ENCODE results near the gene KCNJ1.

The KCNJ1 gene

DNA sequence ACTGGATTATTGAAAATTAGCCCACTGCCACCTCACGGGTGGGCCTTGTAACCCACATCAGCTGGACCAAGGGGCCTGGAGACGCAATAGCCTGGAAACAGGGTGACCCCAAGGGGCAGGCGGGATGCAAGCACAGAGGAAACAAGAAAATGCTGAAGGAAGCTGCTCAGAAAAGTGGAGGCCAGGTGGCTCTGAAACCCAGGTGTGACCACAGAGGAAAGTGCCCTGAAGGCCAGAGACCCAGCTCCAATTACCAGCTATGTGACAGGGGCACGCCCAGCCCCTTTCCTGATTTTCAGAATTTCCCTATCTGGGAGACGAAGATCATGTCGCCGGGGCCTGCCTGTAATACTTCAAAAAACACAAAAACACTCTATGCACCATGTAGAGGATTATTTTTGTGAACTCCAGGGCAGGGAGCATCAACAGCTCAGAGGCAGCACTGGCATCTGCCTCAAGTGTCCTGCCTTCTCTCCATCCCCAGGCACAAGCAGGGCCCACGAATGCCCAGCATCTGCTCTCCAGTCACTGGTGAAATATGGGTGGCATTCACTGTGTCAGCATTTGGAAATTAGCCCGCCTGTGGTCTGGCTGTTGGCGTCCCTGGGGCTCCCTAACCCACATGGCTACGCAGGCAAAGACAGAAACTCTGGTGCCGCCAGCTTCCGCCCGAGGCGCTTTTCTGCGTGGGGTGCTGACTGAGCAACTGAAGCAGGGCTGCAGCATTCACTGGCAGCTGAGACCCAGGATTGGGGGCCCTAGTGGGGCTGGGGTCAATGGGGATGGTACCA, 6.3 kb downstream of the KCNJ1 start:
- no peak overlapping the region for H3K27ac ChIP-seq (ENCODE audit: low read length)
- peaks cover 16% of the 10 kb centered on the region for H3K27me3 ChIP-seq (ENCODE audit: low read depth, low read length)
- TF ChIP-seq, protein P1, sequence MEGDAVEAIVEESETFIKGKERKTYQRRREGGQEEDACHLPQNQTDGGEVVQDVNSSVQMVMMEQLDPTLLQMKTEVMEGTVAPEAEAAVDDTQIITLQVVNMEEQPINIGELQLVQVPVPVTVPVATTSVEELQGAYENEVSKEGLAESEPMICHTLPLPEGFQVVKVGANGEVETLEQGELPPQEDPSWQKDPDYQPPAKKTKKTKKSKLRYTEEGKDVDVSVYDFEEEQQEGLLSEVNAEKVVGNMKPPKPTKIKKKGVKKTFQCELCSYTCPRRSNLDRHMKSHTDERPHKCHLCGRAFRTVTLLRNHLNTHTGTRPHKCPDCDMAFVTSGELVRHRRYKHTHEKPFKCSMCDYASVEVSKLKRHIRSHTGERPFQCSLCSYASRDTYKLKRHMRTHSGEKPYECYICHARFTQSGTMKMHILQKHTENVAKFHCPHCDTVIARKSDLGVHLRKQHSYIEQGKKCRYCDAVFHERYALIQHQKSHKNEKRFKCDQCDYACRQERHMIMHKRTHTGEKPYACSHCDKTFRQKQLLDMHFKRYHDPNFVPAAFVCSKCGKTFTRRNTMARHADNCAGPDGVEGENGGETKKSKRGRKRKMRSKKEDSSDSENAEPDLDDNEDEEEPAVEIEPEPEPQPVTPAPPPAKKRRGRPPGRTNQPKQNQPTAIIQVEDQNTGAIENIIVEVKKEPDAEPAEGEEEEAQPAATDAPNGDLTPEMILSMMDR (IDR thresholded peaks at IDR 0.05; ENCODE audit: low read depth, low read length): no peak
- TF ChIP-seq EZH2phosphoT487 (IDR thresholded peaks at IDR 0.05; ENCODE audit: low read depth): no peak
- H3K4me2 ChIP-seq (ENCODE audit: low read length): no peak overlapping the region
- no peaks in the 10 kb centered on the region for H4K20me1 ChIP-seq (ENCODE audit: insufficient read depth, low read length)
- H3K4me3 ChIP-seq (ENCODE audit: low read length): no peak overlapping the region
- no peaks in the 10 kb centered on the region for H3K79me2 ChIP-seq (ENCODE audit: low read length)
- H2AFZ ChIP-seq (ENCODE audit: low read depth, low read length): no peak overlapping the region
- no peaks in the 10 kb centered on the region for H3K36me3 ChIP-seq (replicated peaks; ENCODE audit: low read depth, low read length)
- no peaks in the 10 kb centered on the region for H3K9me3 ChIP-seq (ENCODE audit: insufficient read depth, low read length)
- H3K4me1 ChIP-seq (ENCODE audit: low read length): peaks cover 3% of the 10 kb centered on the region; the same call in 1 of the 2 replicates
- no peak overlapping the region for H3K9ac ChIP-seq (ENCODE audit: low read length)

GRCh38 chr11:128859563-128860441, 7.3 kb downstream of the KCNJ1 start:
- TF ChIP-seq EZH2phosphoT487 (IDR thresholded peaks at IDR 0.05; ENCODE audit: low read depth): no peak
- TF ChIP-seq, protein P1 (IDR thresholded peaks at IDR 0.05; ENCODE audit: low read depth, low read length): peak; percentile 93
- Histone ChIP-seq H2AFZ (ENCODE audit: low read depth, low read length) (peak overlapping the region; percentile 73), H3K4me1 (ENCODE audit: low read length) (peaks cover 3% of the 10 kb centered on the region; the same call in 1 of the 2 replicates), H3K4me3 (ENCODE audit: low read length) (peak overlapping the region; percentile 34), H3K27ac (ENCODE audit: low read length) (no peak overlapping the region), H3K9me3 (ENCODE audit: insufficient read depth, low read length) (no peaks in the 10 kb centered on the region), H3K36me3 (replicated peaks; ENCODE audit: low read depth, low read length) (no peaks in the 10 kb centered on the region), H3K4me2 (ENCODE audit: low read length) (peak overlapping the region; percentile 61), H4K20me1 (ENCODE audit: insufficient read depth, low read length) (no peaks in the 10 kb centered on the region), H3K27me3 (ENCODE audit: low read depth, low read length) (peaks cover 16% of the 10 kb centered on the region), H3K79me2 (ENCODE audit: low read length) (no peaks in the 10 kb centered on the region), H3K9ac (ENCODE audit: low read length) (peak overlapping the region; percentile 22; the same call in 1 of the 2 replicates)

DNA sequence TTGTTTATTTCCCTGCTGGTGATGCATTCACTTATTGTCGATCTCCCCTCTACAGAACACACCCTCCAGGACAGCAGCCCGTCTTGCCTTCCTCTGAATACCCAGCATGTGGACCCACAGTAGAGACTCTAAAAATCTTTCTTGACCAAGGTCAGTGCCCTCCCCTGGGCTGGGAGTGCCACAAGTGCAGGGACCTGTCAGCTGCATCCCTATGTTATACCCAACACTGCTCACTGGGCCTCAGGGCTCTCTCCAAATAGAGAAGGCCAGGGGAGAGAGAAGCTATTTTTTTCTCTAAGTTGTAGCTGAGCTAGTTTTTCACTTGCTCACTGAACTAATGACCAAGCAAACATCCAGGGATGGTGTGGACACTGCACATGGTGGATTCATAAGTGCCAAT, 9.8 kb downstream of the KCNJ1 start:
- no peaks in the 10 kb centered on the region for H3K9me3 ChIP-seq (ENCODE audit: insufficient read depth, low read length)
- H3K79me2 ChIP-seq (ENCODE audit: low read length): no peaks in the 10 kb centered on the region
- H3K27ac ChIP-seq (ENCODE audit: low read length): no peak overlapping the region
- H3K4me1 ChIP-seq (ENCODE audit: low read length): peaks cover 3% of the 10 kb centered on the region; the same call in 1 of the 2 replicates
- H2AFZ ChIP-seq (ENCODE audit: low read depth, low read length): no peak overlapping the region
- no peak overlapping the region for H3K4me3 ChIP-seq (ENCODE audit: low read length)
- no peaks in the 10 kb centered on the region for H3K36me3 ChIP-seq (replicated peaks; ENCODE audit: low read depth, low read length)
- H4K20me1 ChIP-seq (ENCODE audit: insufficient read depth, low read length): no peaks in the 10 kb centered on the region
- TF ChIP-seq, protein P1 (IDR thresholded peaks at IDR 0.05; ENCODE audit: low read depth, low read length): no peak
- no peak for TF ChIP-seq EZH2phosphoT487 (IDR thresholded peaks at IDR 0.05; ENCODE audit: low read depth)
- H3K27me3 ChIP-seq (ENCODE audit: low read depth, low read length): peaks cover 5% of the 10 kb centered on the region; the same call in 1 of the 2 replicates
- no peak overlapping the region for H3K4me2 ChIP-seq (ENCODE audit: low read length)
- no peak overlapping the region for H3K9ac ChIP-seq (ENCODE audit: low read length)

DNA sequence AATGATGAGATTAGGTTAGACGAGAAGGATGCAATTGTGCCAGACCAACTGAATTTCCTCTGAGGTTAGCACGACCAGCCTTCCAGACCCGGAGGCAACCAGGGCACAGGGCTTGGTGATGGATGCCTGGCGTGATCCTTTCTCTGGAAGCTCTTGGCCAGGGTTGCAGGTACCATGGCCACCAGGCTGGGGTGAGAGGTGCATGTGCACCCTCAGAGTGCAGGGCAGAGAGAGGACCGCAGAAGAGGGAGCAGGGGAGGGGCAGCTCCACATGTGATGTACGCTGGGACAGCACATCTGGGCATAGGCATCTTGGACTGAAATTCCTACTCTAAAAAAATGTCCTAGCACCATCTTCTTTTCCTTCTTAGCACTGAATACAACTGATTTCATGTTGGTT, 10.9 kb downstream of the KCNJ1 start:
- Histone ChIP-seq H3K9me3 (ENCODE audit: insufficient read depth, low read length) (no peaks in the 10 kb centered on the region), H3K27ac (ENCODE audit: low read length) (no peak overlapping the region), H3K27me3 (ENCODE audit: low read depth, low read length) (peaks cover 5% of the 10 kb centered on the region; the same call in 1 of the 2 replicates), H3K79me2 (ENCODE audit: low read length) (no peaks in the 10 kb centered on the region), H3K9ac (ENCODE audit: low read length) (no peak overlapping the region), H3K4me1 (ENCODE audit: low read length) (peaks cover 3% of the 10 kb centered on the region; the same call in 1 of the 2 replicates), H4K20me1 (ENCODE audit: insufficient read depth, low read length) (no peaks in the 10 kb centered on the region), H2AFZ (ENCODE audit: low read depth, low read length) (no peak overlapping the region), H3K4me3 (ENCODE audit: low read length) (no peak overlapping the region), H3K36me3 (replicated peaks; ENCODE audit: low read depth, low read length) (no peaks in the 10 kb centered on the region), H3K4me2 (ENCODE audit: low read length) (no peak overlapping the region)
- TF ChIP-seq EZH2phosphoT487 (IDR thresholded peaks at IDR 0.05; ENCODE audit: low read depth): no peak
